Brain microvascular endothelial cell (primary cell): ENCODE results near the gene GALNT9.

Experiments
- DNase-seq: peaks from one replicate; pipeline ENCODE4 v3.0.0-alpha.2; 2020
- H3K27ac ChIP-seq: fragments of 250-450 bp; sonication (Bioruptor Pico); 2 replicates; pipeline ENCODE4 v1.5.1; 2020; ENCODE audit warnings: mild to moderate bottlenecking, moderate library complexity
- H3K27me3 ChIP-seq: fragments of 250-450 bp; sonication (Bioruptor Pico); replicated peaks from 2 replicates; pipeline ENCODE4 v1.5.1; 2020; ENCODE audit warnings: mild to moderate bottlenecking
- H3K36me3 ChIP-seq: fragments of 250-450 bp; sonication (Bioruptor Pico); replicated peaks from 2 replicates; pipeline ENCODE4 v1.5.1; 2020; ENCODE audit warnings: mild to moderate bottlenecking
- H3K4me3 ChIP-seq: 2 replicates; pipeline ENCODE4 v1.5.1; 2011; ENCODE audit warnings: low read depth, mild to moderate bottlenecking, control low read depth, low read length, moderate library complexity
- CTCF ChIP-seq: IDR thresholded peaks from 2 replicates; pipeline ENCODE4 v1.5.1; 2011; ENCODE audit warnings: low read depth, mild to moderate bottlenecking, moderate library complexity, low read length, control low read depth, inconsistent platforms; ENCODE audit errors: missing control alignments
- in situ Hi-C: cut with HindIII; loops from 2 replicates; pipeline ENCODE4 v1.10.0; 2017; ENCODE audit warnings: low sequenced_read_pairs, low pct_ligation_motif_present

The GALNT9 gene

DNA sequence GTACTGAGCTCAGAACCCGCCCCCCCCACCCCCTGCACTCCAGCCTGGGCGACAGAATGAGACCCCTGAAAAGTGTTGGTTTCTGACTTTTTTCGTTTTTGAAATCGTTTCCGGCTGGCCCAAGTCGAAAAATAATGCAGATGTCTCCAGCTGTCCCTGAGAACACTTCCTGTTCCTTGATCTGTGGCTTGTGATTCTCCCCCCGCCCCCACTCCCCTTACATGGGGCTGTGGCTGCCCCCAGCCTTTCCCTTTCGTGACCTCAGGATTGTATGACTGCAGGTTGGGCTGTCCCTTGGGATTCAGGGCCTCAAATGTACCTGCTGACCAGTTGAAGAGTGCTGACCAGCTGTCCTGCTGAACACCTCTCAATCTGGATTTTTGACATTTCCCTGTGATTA is 151.1 kb downstream of the GALNT9 start:
- in situ Hi-C loops, result no loop called here
- no peak overlapping the region for H3K4me3 ChIP-seq
- no peak for DNase-seq
- H3K36me3 ChIP-seq, result no peaks in the 10 kb centered on the region
- no peak for TF ChIP-seq CTCF
- H3K27me3 ChIP-seq, result peaks cover 33% of the 10 kb centered on the region
- no peak overlapping the region for H3K27ac ChIP-seq

DNA sequence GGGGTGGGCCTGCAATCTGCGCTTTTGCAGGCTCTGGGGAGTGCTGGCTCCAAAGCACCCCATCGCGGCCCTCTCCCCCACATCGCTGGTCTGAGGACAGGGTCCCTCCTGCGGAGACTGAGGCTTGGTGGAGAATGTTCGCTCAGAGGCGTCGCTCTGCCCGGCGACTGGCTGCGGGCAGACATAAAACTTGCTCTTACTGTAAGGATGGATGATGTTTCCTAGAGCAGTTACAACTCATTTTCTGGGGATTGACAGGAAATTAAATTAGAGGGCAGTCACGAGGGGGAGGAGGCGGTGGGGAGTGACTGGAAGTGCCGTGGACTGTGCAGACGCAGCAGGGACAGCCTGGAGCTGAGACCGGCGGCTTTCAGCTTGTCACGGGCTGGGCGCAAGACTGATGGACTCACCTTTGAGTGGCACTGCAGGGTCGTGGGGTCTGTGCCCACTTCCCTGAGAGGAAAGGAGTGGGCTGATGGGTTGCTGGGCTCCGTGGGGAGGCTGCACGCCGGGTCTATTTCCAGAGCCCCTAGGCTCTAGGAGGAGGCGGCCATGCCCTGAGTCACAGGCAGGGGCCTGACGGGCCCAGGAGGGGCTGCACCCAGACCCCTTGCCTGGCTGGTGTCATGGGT is 152.4 kb downstream of the GALNT9 start:
- TF ChIP-seq CTCF, result no peak
- no peaks in the 10 kb centered on the region for H3K36me3 ChIP-seq
- no peak for DNase-seq
- peaks cover 33% of the 10 kb centered on the region for H3K27me3 ChIP-seq
- in situ Hi-C loops, result no loop called here
- no peak overlapping the region for H3K4me3 ChIP-seq
- no peak overlapping the region for H3K27ac ChIP-seq

DNA sequence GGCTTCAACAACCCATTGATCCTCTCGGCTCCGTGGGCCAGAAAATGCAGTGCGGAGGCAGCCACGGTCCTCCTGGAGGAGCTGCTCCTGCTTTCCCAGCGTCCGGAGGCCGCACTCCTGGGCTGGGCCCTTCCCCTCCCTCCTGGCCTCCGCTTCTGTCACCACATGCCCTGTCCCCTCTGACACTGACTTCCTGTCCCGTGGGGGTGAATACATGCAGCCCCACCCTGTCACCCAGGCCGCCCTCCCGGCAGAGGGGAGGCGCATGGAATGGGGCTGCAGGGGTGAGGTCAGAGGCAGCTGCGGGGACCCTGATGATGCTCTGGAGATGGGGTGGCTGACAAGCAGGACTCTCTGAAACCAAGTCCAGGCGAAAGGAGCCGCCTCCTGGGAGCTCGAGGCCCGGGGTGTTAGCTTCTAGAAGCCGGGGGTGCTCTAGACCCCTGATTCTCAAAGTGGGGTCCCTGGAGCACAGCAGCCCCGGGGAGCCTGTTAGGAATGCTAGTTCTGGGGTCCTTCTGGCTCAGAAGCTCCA is 152.9 kb downstream of the GALNT9 start:
- Histone ChIP-seq H3K36me3 (no peaks in the 10 kb centered on the region), H3K27ac (no peak overlapping the region), H3K4me3 (no peak overlapping the region), H3K27me3 (peaks cover 35% of the 10 kb centered on the region)
- in situ Hi-C loops, result no loop called here
- DNase-seq, result no peak
- no peak for TF ChIP-seq CTCF

DNA sequence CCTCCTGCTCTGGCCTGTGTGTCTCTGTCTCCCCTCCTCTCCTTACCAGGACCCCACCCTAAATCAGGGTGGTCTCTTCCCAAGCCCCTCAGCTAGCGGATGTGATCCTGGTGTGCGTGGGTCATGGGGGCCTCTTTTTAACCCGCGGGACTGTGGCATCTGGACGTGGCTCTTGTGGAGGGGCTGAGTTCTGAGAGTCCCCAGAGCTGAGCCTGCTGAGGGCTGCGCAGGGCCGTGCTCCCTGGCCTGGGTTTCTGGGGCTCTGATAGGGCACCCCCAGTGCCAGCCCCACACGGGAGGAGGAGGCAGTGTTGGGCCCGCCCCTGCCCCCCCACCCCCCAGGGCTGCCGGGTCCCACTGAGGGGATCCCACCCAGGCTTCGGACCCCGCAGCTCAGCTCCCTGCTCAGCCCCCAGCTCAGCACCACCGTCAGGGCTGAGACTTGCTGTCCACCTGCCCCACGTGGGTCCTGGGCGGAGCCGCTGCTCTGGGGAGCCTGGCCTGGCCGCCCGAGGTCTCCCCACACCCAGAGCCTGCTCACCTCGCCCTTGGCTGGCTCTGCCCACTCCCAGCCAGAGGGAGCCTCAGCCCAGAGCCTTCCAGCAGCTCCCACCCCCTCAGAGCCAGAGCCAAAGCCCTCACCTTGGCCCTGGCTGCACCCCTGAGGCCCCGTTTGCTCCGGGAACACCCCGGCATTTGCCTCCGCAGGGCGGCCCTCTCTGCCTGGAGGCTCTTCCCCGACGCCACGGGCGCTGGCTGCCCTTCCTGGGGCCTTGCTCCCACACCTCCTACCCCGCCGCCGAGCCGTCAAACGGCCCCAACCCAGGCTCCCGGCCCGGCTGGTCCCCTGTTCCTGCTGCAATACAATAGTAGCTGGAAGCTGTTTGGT is 153.6 kb downstream of the GALNT9 start:
- TF ChIP-seq CTCF, result no peak
- H3K36me3 ChIP-seq, result no peaks in the 10 kb centered on the region
- DNase-seq, result no peak
- H3K27ac ChIP-seq, result no peak overlapping the region
- peaks cover 35% of the 10 kb centered on the region for H3K27me3 ChIP-seq
- no peak overlapping the region for H3K4me3 ChIP-seq
- in situ Hi-C loops, result no loop called here

DNA sequence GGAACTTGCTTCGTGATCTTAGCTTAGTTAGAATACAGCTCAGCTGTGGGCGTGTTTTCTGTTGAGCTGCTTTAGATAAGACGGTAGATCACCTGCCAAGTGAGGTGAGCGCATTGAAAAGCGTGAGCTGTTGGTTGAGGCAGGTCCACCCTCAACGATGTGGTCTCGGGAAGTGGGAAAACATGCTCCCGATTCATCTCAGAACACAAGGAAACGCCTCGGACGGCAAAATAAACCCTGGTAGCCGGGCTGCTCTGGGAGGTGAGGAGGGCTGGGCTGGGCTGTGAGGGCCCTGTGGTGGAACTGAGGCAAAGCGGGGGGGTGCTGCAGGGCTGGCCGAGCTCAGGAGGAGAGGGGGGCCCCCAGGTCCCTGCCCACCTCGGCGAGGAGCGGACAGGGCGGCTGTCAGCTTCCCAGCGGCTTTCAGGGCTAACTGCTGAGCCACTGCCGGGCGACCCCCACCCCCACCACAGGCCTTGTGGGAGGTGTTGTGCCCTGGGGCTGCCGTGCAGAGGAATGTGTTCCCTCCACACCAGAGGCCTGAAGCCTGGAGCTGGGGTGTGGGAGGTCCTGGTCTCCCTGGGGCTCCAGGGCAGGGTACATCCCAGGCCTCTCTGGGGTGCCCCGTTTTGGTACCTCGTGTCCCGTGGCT is 154.4 kb downstream of the GALNT9 start:
- Histone ChIP-seq H3K36me3 (no peaks in the 10 kb centered on the region), H3K4me3 (no peak overlapping the region), H3K27me3 (peaks cover 35% of the 10 kb centered on the region), H3K27ac (no peak overlapping the region)
- no peak for DNase-seq
- in situ Hi-C loops, result no loop called here
- no peak for TF ChIP-seq CTCF
